Thyroid gland (tissue), 4 donors: Measurements from ENCODE around the gene RAD52. TPM values are rescaled to one million over a fixed set of nuclear protein-coding genes. Genes with fewer than 3 reads are reported as not detected.

Experiments used
- DNase-seq, 2 donors: peaks; one replicate each; pipeline ENCODE4 v3.0.0-alpha.2; 2019
- H3K27ac ChIP-seq, 3 donors: fragments of 200-600 bp; sonication (generic); 1 replicate in 2 of 3; 2 replicates in 1 of 3; pipeline ENCODE4 v1.5.1; 2016 to 2019; ENCODE audit warnings: mild to moderate bottlenecking in 1 of 3, moderate library complexity in 1 of 3
- H3K27me3 ChIP-seq: fragments of 200-600 bp; sonication (generic); one replicate; pipeline ENCODE4 v1.5.1; 2019
- H3K36me3 ChIP-seq, 2 donors: fragments of 200-600 bp; sonication (generic); one replicate each; pipeline ENCODE4 v1.5.1; 2016 to 2019
- H3K4me1 ChIP-seq, 2 donors: fragments of 200-600 bp; sonication (generic); one replicate each; pipeline ENCODE4 v1.5.1; 2017 to 2019
- H3K4me3 ChIP-seq, 3 donors: fragments of 200-600 bp; sonication (generic); replicated peaks in 1 of 3; 1 replicate in 2 of 3; 2 replicates in 1 of 3; pipeline ENCODE4 v1.5.1; 2016; ENCODE audit warnings: mild to moderate bottlenecking in 1 of 3
- H3K9me3 ChIP-seq: fragments of 200-600 bp; sonication (generic); one replicate; pipeline ENCODE4 v1.5.1; 2017
- CTCF ChIP-seq, 6 experiments: fragments of 200-600 bp in 3 of 6; fragments of 450-650 bp in 3 of 6; sonication (generic) in 3 of 6; IDR thresholded peaks; one replicate each; pipeline ENCODE4 v1.5.1; 2016 to 2019; ENCODE audit warnings: antibody characterized with exemption in 6 of 6, mild to moderate bottlenecking in 2 of 6, inconsistent platforms in 1 of 6, moderate library complexity in 1 of 6
- POLR2A ChIP-seq, 2 donors: fragments of 450-650 bp; IDR thresholded peaks; one replicate each; pipeline ENCODE4 v1.6.1; 2017; ENCODE audit warnings: antibody characterized with exemption in 2 of 2, mild to moderate bottlenecking in 2 of 2, moderate library complexity in 1 of 2
- WGBS, 2 donors: methylation state at CpG; one replicate each; pipeline ENCODE4 v1.1.5; 2017; 5-methylcytosine and 5-hydroxymethylcytosine counted together
- intact Hi-C: fragments of 100-400 bp; cut with DNase I; formaldehyde crosslinking; loops from one replicate; pipeline ENCODE4 v1.15.1; 2023
- total RNA-seq, 4 donors: library from RNA; depleted of rRNA; stranded (reverse); fragments of >200 nt; gene quantifications; one replicate each; pipeline ENCODE4 v1.2.3, GENCODE V29; 2016

Gene RAD52
- total RNA-seq, 4 donors from 2014 or later: 27.4 to 35.1 (median 31.0) TPM

DNA sequence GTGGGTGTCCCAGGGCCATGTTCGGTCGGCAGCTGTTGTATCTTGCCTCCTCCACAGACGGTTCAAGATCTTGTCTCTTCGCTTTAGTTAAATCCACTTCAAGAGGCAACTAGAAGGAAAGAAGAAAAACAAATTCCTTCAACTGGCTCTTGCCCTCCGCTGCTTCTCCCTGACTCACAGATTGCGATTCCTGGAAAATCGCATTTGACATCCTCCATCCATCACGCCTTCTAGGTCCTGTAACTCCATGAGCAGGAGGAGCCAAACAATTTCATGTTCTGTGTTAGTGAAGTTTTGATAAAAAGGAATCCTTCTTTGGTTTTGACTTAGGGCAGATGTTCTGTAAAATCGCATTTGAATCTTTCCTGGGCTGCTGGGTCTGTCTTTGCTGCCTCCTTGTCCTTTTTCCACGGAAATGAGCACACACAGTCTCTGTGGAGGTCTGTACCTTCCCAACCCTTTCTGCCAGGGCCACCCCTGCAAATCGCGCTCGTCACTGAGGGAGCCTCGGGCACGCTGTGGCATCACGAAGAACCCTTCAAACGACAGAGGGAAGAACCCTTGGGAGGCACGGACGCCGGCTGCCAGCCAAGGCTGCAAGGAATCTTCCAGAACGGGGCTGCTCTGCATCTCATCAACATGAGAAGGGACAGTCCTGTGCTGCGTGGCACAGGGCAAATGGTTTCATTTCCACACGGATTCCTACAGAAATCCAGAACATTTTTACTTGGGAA, 32.6 kb downstream of the RAD52 start:
- Histone ChIP-seq H3K36me3 (peaks cover 27 to 36% of the 10 kb centered on the region in 2 donors), H3K27ac (peak overlapping the region in 1 of 3 donors; percentile 29), H3K27me3 (no peaks in the 10 kb centered on the region), H3K4me3 (no peak overlapping the region), H3K4me1 (no peaks in the 10 kb centered on the region), H3K9me3 (no peaks in the 10 kb centered on the region)
- no peak for DNase-seq
- intact Hi-C loops: no loop called here
- no peak for TF ChIP-seq POLR2A (IDR thresholded peaks at IDR 0.05)
- no peak for TF ChIP-seq CTCF (IDR thresholded peaks at IDR 0.05)
- 80 to 87% methylated on average over 23 of the region's 23 CpGs for WGBS, 2 donors

- WGBS, 2 donors: 73 to 95% methylated on average over 12 to 16 of the region's 27 CpGs
Measured at GRCh38 chr12:916240-916639, 33.3 kb downstream of the RAD52 start.

GRCh38 chr12:915090-915489, 34.4 kb downstream of the RAD52 start:
- no peak for TF ChIP-seq POLR2A (IDR thresholded peaks at IDR 0.05)
- no peak for TF ChIP-seq CTCF (IDR thresholded peaks at IDR 0.05)

More at GRCh38 chr12:916240-916639, 33.3 kb downstream of the RAD52 start:
- H3K27me3 ChIP-seq: no peaks in the 10 kb centered on the region
- intact Hi-C loops: no loop called here
- peak; percentile 71 to 78 for DNase-seq
- no peaks in the 10 kb centered on the region for H3K9me3 ChIP-seq
- peak overlapping the region in 1 of 3 donors; percentile 29 for H3K27ac ChIP-seq
- no peaks in the 10 kb centered on the region for H3K4me1 ChIP-seq
- TF ChIP-seq POLR2A (IDR thresholded peaks at IDR 0.05) (no peak), CTCF (IDR thresholded peaks at IDR 0.05) (no peak)
- H3K4me3 ChIP-seq: no peak overlapping the region
- H3K36me3 ChIP-seq: peaks cover 27 to 36% of the 10 kb centered on the region in 2 donors

DNA sequence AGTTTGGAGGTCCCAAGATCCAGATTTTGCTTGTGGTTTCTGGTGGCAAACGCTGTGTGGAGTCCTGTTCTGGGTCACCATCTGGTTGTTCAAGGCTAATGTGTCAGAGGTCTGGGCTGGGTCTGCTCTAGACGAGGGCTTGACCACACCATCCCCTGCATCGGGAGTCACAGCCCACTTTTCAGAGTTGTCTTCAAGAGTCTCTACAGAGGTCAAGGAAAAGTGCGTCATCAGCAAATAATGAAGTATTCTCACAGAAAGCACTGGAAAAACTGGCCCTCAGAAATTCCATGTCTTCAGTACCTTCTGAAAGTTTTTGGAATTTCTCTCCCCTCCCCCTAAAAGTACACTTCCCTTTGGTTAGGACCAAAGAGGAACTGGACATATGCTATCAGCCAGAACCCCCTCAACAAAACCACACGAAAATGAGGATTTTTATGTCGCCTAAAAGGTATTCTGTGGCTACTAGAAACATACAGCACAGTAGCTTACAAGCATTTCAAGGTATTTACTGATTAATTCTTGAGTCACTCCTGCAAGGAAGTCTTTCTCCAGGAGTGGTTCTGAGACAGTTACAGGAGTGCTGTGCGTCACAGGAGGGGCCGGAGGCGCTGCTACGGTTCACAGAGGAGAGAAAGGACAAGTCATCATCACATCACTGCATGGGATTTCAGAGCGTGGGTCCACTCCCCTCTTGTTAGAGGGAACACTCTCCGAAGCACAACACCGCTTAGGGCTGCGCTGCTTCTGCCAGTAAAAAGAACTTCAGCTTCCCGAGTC, 35.4 kb downstream of the RAD52 start:
- no peaks in the 10 kb centered on the region for H3K4me1 ChIP-seq
- no peaks in the 10 kb centered on the region for H3K27me3 ChIP-seq
- intact Hi-C loops: no loop called here
- H3K27ac ChIP-seq: no peak overlapping the region
- DNase-seq: no peak
- H3K36me3 ChIP-seq: peaks cover 32 to 42% of the 10 kb centered on the region in 2 donors
- TF ChIP-seq CTCF (IDR thresholded peaks at IDR 0.05) (no peak), POLR2A (IDR thresholded peaks at IDR 0.05) (no peak)
- WGBS, 2 donors: 85 to 88% methylated on average over 14 to 15 of the region's 15 CpGs
- H3K4me3 ChIP-seq: no peak overlapping the region
- no peaks in the 10 kb centered on the region for H3K9me3 ChIP-seq

More at GRCh38 chr12:915090-915489, 34.4 kb downstream of the RAD52 start:
- WGBS, 2 donors: 72 to 77% methylated on average over 5 of the region's 5 CpGs
- Histone ChIP-seq H3K27me3 (no peaks in the 10 kb centered on the region), H3K4me3 (no peak overlapping the region), H3K36me3 (peaks cover 29 to 36% of the 10 kb centered on the region in 2 donors), H3K4me1 (no peaks in the 10 kb centered on the region), H3K27ac (no peak overlapping the region), H3K9me3 (no peaks in the 10 kb centered on the region)
- intact Hi-C loops: no loop called here
- no peak for DNase-seq
